K562 (cell line): ENCODE results near the gene USHBP1. TPM values are rescaled to one million over a fixed set of nuclear protein-coding genes. Genes with fewer than 3 reads are reported as not detected.

Experiments used
- ATAC-seq: fragments of 200-7000 bp; cut with Tn5 transposase; 3 replicates; pipeline ENCODE4 v1.9.1; 2020; ENCODE audit warnings: moderate library complexity
- BruUV-seq: library from RNA; stranded (reverse); fragments of 400-500 nt; replicated peaks from 2 replicates; lab custom pipeline; 2021; lab: Mats Ljungman, UMichigan
- CTCF ChIA-PET: fragments of 300-600 bp; formaldehyde crosslinking; extraction: SDS; loops from one replicate; lab custom pipeline; 2021; ENCODE audit warnings: low intra/inter-chr PET ratio; lab: Yijun Ruan, JAX
- POLR2A ChIA-PET: fragments of 300-600, 350-650 bp; sonication (Branson Sonifier 250); formaldehyde crosslinking; extraction: SDS; loops from one replicate; lab custom pipeline; 2021; ENCODE audit warnings: antibody characterized with exemption, inconsistent platforms; lab: Yijun Ruan, JAX
- DNase-seq, 4 experiments: peaks; one replicate each; pipeline versions ENCODE4 v3.0.0 to v3.0.0-alpha.2; 2011 to 2018; ENCODE audit warnings: low spot score in 3 of 4, mixed read lengths in 3 of 4; ENCODE audit errors: extremely low read depth in 1 of 4
- FAIRE-seq: peaks from 2 replicates; lab custom pipeline; 2011; peaks lifted over from hg19 to GRCh38; lab: Jason Lieb, UNC
- H2AFZ ChIP-seq: 2 replicates; pipeline ENCODE4 v1.6.0; 2011; ENCODE audit warnings: low read depth, low read length, control low read depth, inconsistent platforms
- H3K27ac ChIP-seq: fragments of 200-600 bp; 3 replicates; pipeline ENCODE4 v1.8.0; 2011; ENCODE audit warnings: low read depth, mild to moderate bottlenecking, control low read depth, inconsistent platforms, low read length, moderate library complexity, mixed read lengths; ENCODE audit errors: extremely low read depth
- H3K27me3 ChIP-seq, 2 experiments: fragments of 300-600 bp in 1 of 2; 2 replicates in 1 of 2; 3 replicates in 1 of 2; pipeline versions ENCODE4 v1.6.0 to v1.8.0; 2011; ENCODE audit warnings: inconsistent platforms in 2 of 2, low read length in 2 of 2, mild to moderate bottlenecking in 1 of 2, mixed read lengths in 1 of 2, moderate library complexity in 1 of 2; ENCODE audit not compliant: control insufficient read depth in 2 of 2, insufficient read depth in 2 of 2
- H3K36me3 ChIP-seq: fragments of 300-600 bp; 3 replicates; pipeline ENCODE4 v1.8.0; 2011; ENCODE audit warnings: mild to moderate bottlenecking, low read length, inconsistent platforms; ENCODE audit not compliant: control insufficient read depth, insufficient read depth
- H3K4me1 ChIP-seq, 2 experiments: fragments of 200-600 bp in 1 of 2; replicated peaks in 1 of 2; 2 replicates in 1 of 2; 3 replicates in 1 of 2; pipeline versions ENCODE4 v1.5.1 to v1.8.0; 2011; ENCODE audit warnings: inconsistent platforms in 2 of 2, low read length in 2 of 2, mild to moderate bottlenecking in 1 of 2, mixed read lengths in 1 of 2, moderate library complexity in 1 of 2; ENCODE audit not compliant: control insufficient read depth in 2 of 2, insufficient read depth in 2 of 2
- H3K4me2 ChIP-seq: 2 replicates; pipeline ENCODE4 v1.6.1; 2011; ENCODE audit warnings: low read length, control low read depth, inconsistent platforms, mixed read lengths; ENCODE audit not compliant: insufficient read depth
- H3K4me3 ChIP-seq: fragments of 200-600 bp; sonication (generic), shearing (Covaris generic); 2 replicates; pipeline ENCODE4 v1.5.1; 2016; ENCODE audit warnings: control low read depth, inconsistent platforms
- H3K79me2 ChIP-seq: fragments of 200-600 bp; 3 replicates; pipeline ENCODE4 v1.8.0; 2011; ENCODE audit warnings: low read length, inconsistent platforms; ENCODE audit not compliant: control insufficient read depth, insufficient read depth
- H3K9ac ChIP-seq, 2 experiments: 2 replicates each; pipeline versions ENCODE4 v1.6.0 to v1.6.1; 2011; ENCODE audit warnings: low read depth in 2 of 2, low read length in 2 of 2, control low read depth in 1 of 2, inconsistent platforms in 1 of 2, mild to moderate bottlenecking in 1 of 2, mixed read lengths in 1 of 2; ENCODE audit not compliant: insufficient read depth in 1 of 2
- H3K9me1 ChIP-seq: one replicate; pipeline ENCODE4 v1.6.0; 2011; ENCODE audit warnings: inconsistent platforms, mild to moderate bottlenecking, low read length, moderate library complexity; ENCODE audit not compliant: control insufficient read depth, insufficient read depth
- H3K9me3 ChIP-seq: replicated peaks from 2 replicates; pipeline ENCODE4 v1.5.1; 2011; ENCODE audit warnings: low read depth, low read length, inconsistent platforms; ENCODE audit not compliant: control insufficient read depth, insufficient read depth
- H4K20me1 ChIP-seq: replicated peaks from 2 replicates; pipeline ENCODE4 v1.6.1; 2011; ENCODE audit warnings: low read length, inconsistent platforms, mixed read lengths; ENCODE audit not compliant: control insufficient read depth, insufficient read depth
- BDP1 ChIP-seq: IDR thresholded peaks from 3 replicates; pipeline ENCODE4 v1.6.1; 2011; ENCODE audit not compliant: insufficient read length, insufficient read depth
- CREM ChIP-seq: IDR thresholded peaks from 2 replicates; pipeline ENCODE4 v1.6.1; 2014; ENCODE audit warnings: antibody characterized with exemption, low read depth
- ELF1 ChIP-seq: fragments of 200-800 bp; sonication (Bioruptor generic); IDR thresholded peaks from 2 replicates; pipeline ENCODE4 v1.6.1; 2016; ENCODE audit warnings: missing genetic modification characterization, missing compliant biosample characterization
- EP400 ChIP-seq: fragments of 450-650 bp; IDR thresholded peaks from 2 replicates; pipeline ENCODE4 v1.6.1; 2017; ENCODE audit warnings: antibody characterized with exemption, mild to moderate bottlenecking, moderate library complexity
- HIVEP1 ChIP-seq: fragments of 250-450 bp; sonication (Bioruptor Pico); IDR thresholded peaks from 2 replicates; pipeline ENCODE4 v1.4.0; 2020; ENCODE audit warnings: mild to moderate bottlenecking
- HLTF ChIP-seq: fragments of 450-650 bp; IDR thresholded peaks from 2 replicates; pipeline ENCODE4 v1.6.1; 2016
- NFIC ChIP-seq: fragments of 450-650 bp; IDR thresholded peaks from 2 replicates; pipeline ENCODE4 v1.6.1; 2017; ENCODE audit warnings: mild to moderate bottlenecking, inconsistent platforms
- RBM14 ChIP-seq: fragments of 200-400 bp; formaldehyde crosslinking; IDR thresholded peaks from 2 replicates; pipeline ENCODE4 v1.6.1; 2018; ENCODE audit warnings: low read depth, mild to moderate bottlenecking, low read length, moderate library complexity, borderline replicate concordance; ENCODE audit not compliant: insufficient read depth
- SRF ChIP-seq, 2 experiments: fragments of 250-450, 450-650 bp in 1 of 2; sonication (Bioruptor Pico) in 1 of 2; sonication (generic) in 1 of 2; formaldehyde crosslinking; IDR thresholded peaks; 2 replicates each; pipeline versions ENCODE4 v1.5.0 to v1.5.1; 2020 to 2022; ENCODE audit warnings: mild to moderate bottlenecking in 1 of 2, missing genetic modification reagents in 1 of 2
- TAF1 ChIP-seq: IDR thresholded peaks from 2 replicates; pipeline ENCODE4 v1.6.1; 2011; ENCODE audit warnings: mild to moderate bottlenecking, low read length, moderate library complexity; ENCODE audit not compliant: insufficient read depth, control insufficient read depth, severe bottlenecking; ENCODE audit errors: extremely low read depth
- ZC3H11A ChIP-seq: IDR thresholded peaks from 2 replicates; pipeline ENCODE4 v1.6.1; 2012; ENCODE audit warnings: low read depth, low read length, improper control_type of control experiment
- ZNF12 ChIP-seq: sonication (generic); formaldehyde crosslinking; IDR thresholded peaks from 2 replicates; pipeline ENCODE4 v1.4.0; 2020; ENCODE audit warnings: mild to moderate bottlenecking, missing genetic modification reagents
- ZNF274 ChIP-seq: IDR thresholded peaks from 2 replicates; pipeline ENCODE4 v1.6.1; 2011; ENCODE audit warnings: low read depth, mild to moderate bottlenecking, low read length, moderate library complexity, borderline replicate concordance
- WGBS: fragments of 100-300 bp; shearing (Covaris generic); methylation state at CpG from one replicate; pipeline ENCODE4 v1.1.6; 2016; ENCODE audit warnings: low coverage, mixed read lengths; ENCODE audit not compliant: insufficient coverage; ENCODE audit errors: missing lambda C conversion rate; 5-methylcytosine and 5-hydroxymethylcytosine counted together
- in situ Hi-C: fragments of 300-500 bp; cut with MboI; formaldehyde crosslinking; loops from 4 replicates; pipeline ENCODE4 v1.15.0; 2018; ENCODE audit warnings: inconsistent platforms, mixed read lengths
- intact Hi-C: fragments of 100-400 bp; cut with micrococcal nuclease; formaldehyde crosslinking; loops from 2 replicates; pipeline ENCODE4 v1.14.2; 2022
- polyA plus RNA-seq, 8 experiments: library from polyadenylated mRNA; depleted of rRNA in 4 of 8; stranded (reverse) in 5 of 8; unstranded in 3 of 8; fragments of >200 nt; fragmentation: Nextera tagmentation in 2 of 8; fragmentation: Illumina TruSeq in 1 of 8; extraction: Ambion mirVana in 2 of 8; extraction: Trizol in 1 of 8; gene quantifications; 2 replicates each; pipeline versions ENCODE4 v1.2.1 to v1.2.3, GENCODE V29; 2011 to 2014; ENCODE audit warnings: inconsistent platforms in 1 of 8, missing spikeins in 1 of 8
- total RNA-seq, 7 experiments: library from RNA; depleted of rRNA in 6 of 7; stranded (reverse); fragments of >200 nt in 6 of 7; fragmentation: Illumina TruSeq in 2 of 7; extraction: Trizol in 2 of 7; gene quantifications; 2 replicates each; pipeline versions ENCODE4 v1.2.1 to v1.2.3, GENCODE V29; 2011 to 2021; ENCODE audit warnings: low replicate concordance in 1 of 7
- TF ChIP-seq, protein P1 (sequence below): sonication (generic); formaldehyde crosslinking; IDR thresholded peaks from 2 replicates; pipeline ENCODE4 v1.9.0; 2022; ENCODE audit warnings: mild to moderate bottlenecking, missing genetic modification reagents
- TF ChIP-seq, protein P2 (sequence below): fragments of 450-650 bp; IDR thresholded peaks from 2 replicates; pipeline ENCODE4 v1.6.1; 2018; ENCODE audit warnings: mild to moderate bottlenecking, low read depth; ENCODE audit not compliant: partially characterized antibody
- TF ChIP-seq, protein P3 (sequence below), 3 experiments: fragments of 200-800 bp in 1 of 3; sonication (Bioruptor generic) in 1 of 3; sonication (generic) in 1 of 3; formaldehyde crosslinking in 1 of 3; IDR thresholded peaks; 2 replicates each; pipeline versions ENCODE4 v1.6.1 to v1.8.0; 2016 to 2022; ENCODE audit warnings: mild to moderate bottlenecking in 2 of 3, missing compliant biosample characterization in 2 of 3, missing genetic modification characterization in 2 of 3, missing genetic modification reagents in 1 of 3

USHBP1 gene
- total and polyA plus RNA-seq, 9 of the 15 experiments (the other 6 are each of a cell fraction or from before 2014, with no cell fraction given) = 0.03 to 0.10 (median 0.05) TPM; not detected in 5

DNA sequence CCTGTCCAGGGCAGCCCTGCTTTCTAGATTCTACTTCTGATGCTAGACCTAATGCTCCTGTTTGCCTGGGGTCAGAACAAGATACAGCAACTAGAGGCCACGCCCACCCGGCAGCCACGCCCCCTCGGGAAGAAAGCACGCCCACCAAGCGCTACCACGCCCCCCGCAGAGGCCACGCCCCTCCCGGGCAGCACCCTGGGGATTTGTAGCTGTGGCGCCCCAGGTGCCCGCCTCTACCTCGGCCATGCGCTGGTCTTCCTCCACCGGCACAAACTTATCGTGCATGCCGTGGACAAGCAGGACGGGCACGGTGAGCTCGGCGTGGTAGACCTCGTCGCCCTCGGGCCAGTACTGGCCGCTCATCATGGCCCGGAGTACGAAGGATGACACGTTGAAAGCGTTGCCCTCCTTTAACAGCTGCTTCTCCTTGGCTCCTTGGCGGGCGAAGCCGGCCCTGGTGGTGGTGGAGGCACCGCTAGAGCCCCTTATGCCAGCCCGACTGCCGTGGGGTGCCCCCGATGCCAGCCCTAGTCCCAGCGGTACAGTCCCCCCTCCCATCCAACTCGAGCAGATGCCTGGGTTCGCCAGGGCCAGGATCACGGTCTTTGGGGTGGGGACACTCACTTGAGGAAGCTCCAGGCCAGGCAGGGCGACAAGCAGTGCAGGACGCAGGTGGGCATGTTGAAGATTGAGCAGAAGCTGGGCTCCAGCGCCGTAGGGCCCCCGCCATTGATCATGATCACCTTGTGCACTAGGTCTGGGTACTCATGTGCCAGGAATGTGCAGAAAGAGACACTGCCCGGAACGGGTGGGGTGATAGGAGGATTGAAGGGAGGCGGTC lies 29.7 kb upstream of the USHBP1 start:
- Histone ChIP-seq H3K27ac (peak overlapping the region; percentile 42), H3K4me1 (peaks cover 12 to 38% of the 10 kb centered on the region in 2 experiments; a peak in 4 of 5 replicates), H3K27me3 (no peaks in the 10 kb centered on the region), H4K20me1 (no peaks in the 10 kb centered on the region), H2AFZ (peak overlapping the region; percentile 30), H3K79me2 (peaks cover 12% of the 10 kb centered on the region), H3K4me3 (peak overlapping the region; percentile 62), H3K4me2 (peak overlapping the region; percentile 92), H3K9me3 (peaks cover 3% of the 10 kb centered on the region), H3K36me3 (peaks cover 17% of the 10 kb centered on the region; the same call in 2 of the 3 replicates), H3K9ac (peak overlapping the region; percentile 42 to 89; a peak in 3 of 4 replicates), H3K9me1 (peaks cover 7% of the 10 kb centered on the region)
- FAIRE-seq (peak; percentile 80), ATAC-seq (peak; percentile 79), DNase-seq (peak; percentile 87 to 94 (median 88))
- intact Hi-C loops (loop anchor here (1.0 to 5.0 kb wide), 4 partner anchors 11 to 397 kb away; partner anchors contain the start of gene MRPL34), in situ Hi-C loops (loop anchor here (5.0 kb wide), 1 partner anchor 93 kb away; no protein-coding TSS in a partner anchor)
- POLR2A ChIA-PET = interaction anchor here (0.6 to 1.4 kb wide), 6 partner anchors 9 to 39 kb away, joined by 3 to 7 read pairs (median 4); partner anchors contain the start of genes ABHD8 and MRPL34
- no TSS peak for BruUV-seq
- WGBS = 32% methylated on average over 43 of the region's 48 CpGs
- CTCF ChIA-PET = interaction anchor here (0.5 to 1.4 kb wide), 3 partner anchors 91 to 92 kb away, joined by 3 to 4 read pairs (median 3); no protein-coding TSS in a partner anchor
- TF ChIP-seq ELF1 (tag) (no peak), EP400 (no peak), TAF1 (peak; percentile 36), RBM14 (0 out of 2 replicates have a peak, but pooled peaks have one; percentile 58), NFIC (no peak), BDP1 (no peak), HIVEP1 (CRISPR knock-in tag) (no peak), ZNF12 (CRISPR knock-in tag) (no peak), SRF (CRISPR knock-in tag; IDR thresholded peaks at IDR 0.05) (0 out of 4 replicates have a peak, but pooled peaks of 1 of the 2 experiments have one; percentile 17), CREM (peak; percentile 35; the same call in 1 of the 2 replicates), ZC3H11A (no peak), HLTF (no peak), ZNF274 (no peak)
- TF ChIP-seq, protein P1, sequence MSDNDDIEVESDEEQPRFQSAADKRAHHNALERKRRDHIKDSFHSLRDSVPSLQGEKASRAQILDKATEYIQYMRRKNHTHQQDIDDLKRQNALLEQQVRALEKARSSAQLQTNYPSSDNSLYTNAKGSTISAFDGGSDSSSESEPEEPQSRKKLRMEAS (CRISPR knock-in tag) = peak; percentile 45; the same call in 1 of the 2 replicates
- TF ChIP-seq, protein P2, sequence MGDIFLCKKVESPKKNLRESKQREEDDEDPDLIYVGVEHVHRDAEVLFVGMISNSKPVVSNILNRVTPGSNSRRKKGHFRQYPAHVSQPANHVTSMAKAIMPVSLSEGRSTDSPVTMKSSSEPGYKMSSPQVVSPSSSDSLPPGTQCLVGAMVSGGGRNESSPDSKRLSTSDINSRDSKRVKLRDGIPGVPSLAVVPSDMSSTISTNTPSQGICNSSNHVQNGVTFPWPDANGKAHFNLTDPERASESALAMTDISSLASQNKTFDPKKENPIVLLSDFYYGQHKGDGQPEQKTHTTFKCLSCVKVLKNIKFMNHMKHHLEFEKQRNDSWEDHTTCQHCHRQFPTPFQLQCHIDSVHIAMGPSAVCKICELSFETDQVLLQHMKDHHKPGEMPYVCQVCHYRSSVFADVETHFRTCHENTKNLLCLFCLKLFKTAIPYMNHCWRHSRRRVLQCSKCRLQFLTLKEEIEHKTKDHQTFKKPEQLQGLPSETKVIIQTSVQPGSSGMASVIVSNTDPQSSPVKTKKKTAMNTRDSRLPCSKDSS = no peak
- TF ChIP-seq, protein P3, sequence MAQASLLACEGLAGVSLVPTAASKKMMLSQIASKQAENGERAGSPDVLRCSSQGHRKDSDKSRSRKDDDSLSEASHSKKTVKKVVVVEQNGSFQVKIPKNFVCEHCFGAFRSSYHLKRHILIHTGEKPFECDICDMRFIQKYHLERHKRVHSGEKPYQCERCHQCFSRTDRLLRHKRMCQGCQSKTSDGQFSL (CRISPR knock-in tag; IDR thresholded peaks at IDR 0.05) = no peak
- TF ChIP-seq, protein P3 (tag; IDR thresholded peaks at IDR 0.05) = no peak
